Activated T-helper 9 cell treated with anti-CD3 and anti-CD28 coated beads, Interleukin-2, amount 50 U/mL, for 16 hours (primary cell): ENCODE measurements around the gene RASAL2.

Experiments
- DNase-seq: peaks from one replicate; pipeline ENCODE4 v3.0.0-alpha.2; 2020; ENCODE audit warnings: low read depth

RASAL2 gene

GRCh38 chr1:178513278-178513983 is 419.5 kb downstream of the RASAL2 start:
- DNase-seq: no peak

GRCh38 chr1:178516110-178516509 is 422.2 kb downstream of the RASAL2 start:
- DNase-seq: no peak

GRCh38 chr1:178518894-178519293 is 425.0 kb downstream of the RASAL2 start:
- DNase-seq: no peak

GRCh38 chr1:178520803-178521202 is 426.9 kb downstream of the RASAL2 start:
- no peak for DNase-seq

- DNase-seq: no peak
These were observed 427.3 kb downstream of the RASAL2 start for GRCh38 chr1:178521241-178521640.

GRCh38 chr1:178527117-178527516 is 433.2 kb downstream of the RASAL2 start:
- DNase-seq: no peak

- DNase-seq: no peak
These were observed 434.5 kb downstream of the RASAL2 start for GRCh38 chr1:178528228-178528952.

GRCh38 chr1:178528953-178529335 is 435.0 kb downstream of the RASAL2 start:
- DNase-seq: no peak

GRCh38 chr1:178529364-178530036 is 435.6 kb downstream of the RASAL2 start:
- no peak for DNase-seq

- no peak for DNase-seq
These were observed 436.1 kb downstream of the RASAL2 start for GRCh38 chr1:178530037-178530402.

GRCh38 chr1:178530502-178530901 is 436.6 kb downstream of the RASAL2 start:
- DNase-seq: no peak

GRCh38 chr1:178531887-178532286 is 438.0 kb downstream of the RASAL2 start:
- no peak for DNase-seq

- peak; percentile 48 for DNase-seq
These were observed 438.5 kb downstream of the RASAL2 start for GRCh38 chr1:178532392-178532791.

GRCh38 chr1:178533121-178533946 is 439.4 kb downstream of the RASAL2 start:
- DNase-seq: no peak
